ENCODE data around the gene PAX8. TPM values are rescaled to one million over a fixed set of nuclear protein-coding genes. Genes with fewer than 3 reads are reported as not detected.

PAX8 gene
- total and polyA plus RNA-seq, 2 experiments from 2014 or later = 0.21 to 0.32 TPM

DNA sequence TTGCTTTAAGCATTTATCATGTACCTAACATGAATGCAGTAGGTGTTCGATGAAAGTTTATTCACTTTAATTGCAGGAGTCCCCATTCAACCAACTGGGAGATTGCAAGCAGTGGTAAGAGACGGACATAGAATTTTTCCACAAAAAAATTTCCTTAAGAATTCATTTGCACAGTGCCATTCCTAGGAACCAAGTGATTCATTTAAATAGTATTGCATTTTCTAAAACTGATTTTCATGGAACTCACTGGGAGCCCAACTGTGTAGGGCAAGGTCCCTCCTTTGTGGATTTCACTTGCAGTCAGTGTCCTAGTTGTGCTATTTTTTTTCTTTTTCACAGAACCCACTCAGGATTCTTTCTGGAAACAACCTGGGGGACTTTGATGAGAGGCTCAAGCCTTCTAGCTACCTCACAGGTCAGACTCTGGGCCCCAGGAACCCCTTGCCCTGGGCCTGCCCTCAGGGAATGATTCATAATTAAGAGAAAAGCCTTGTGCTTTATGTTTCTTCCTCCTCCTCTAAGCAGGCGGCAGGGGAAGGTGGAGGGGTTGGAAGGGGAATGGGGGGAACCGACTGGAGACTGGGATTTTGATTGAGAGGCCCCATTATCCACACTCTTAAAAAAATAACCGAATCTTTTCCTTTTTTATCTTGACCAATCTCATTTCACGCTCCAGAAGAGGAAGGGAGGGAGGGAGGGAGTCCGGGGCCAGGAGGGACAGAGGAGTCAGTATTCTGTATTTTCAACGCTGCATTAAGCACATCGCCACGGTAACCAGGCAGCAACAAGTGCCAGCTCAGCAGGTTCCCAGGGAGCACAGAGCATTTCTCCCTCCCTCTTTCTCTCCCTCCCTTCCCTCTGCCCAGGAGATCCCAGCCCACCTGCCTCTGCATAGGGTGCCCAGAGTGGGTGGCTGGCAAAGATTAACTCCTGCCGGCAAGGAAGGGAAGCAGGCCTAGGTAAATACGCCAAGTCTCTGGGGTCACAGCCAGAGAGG is 53.2 kb downstream of the PAX8 start:
- H3K27ac ChIP-seq (ENCODE audit: low read depth) = no peak overlapping the region
- TF ChIP-seq POLR2AphosphoS5 (IDR thresholded peaks at IDR 0.05; ENCODE audit: low read depth) = no peak
- no peak for TF ChIP-seq JUNB (IDR thresholded peaks at IDR 0.05; ENCODE audit: unreplicated experiment)
- no peak for TF ChIP-seq EZH2 (IDR thresholded peaks at IDR 0.05; ENCODE audit: low read depth, unreplicated experiment)
- TF ChIP-seq ZNF114 (CRISPR knock-in tag; IDR thresholded peaks at IDR 0.05) = no peak
- TF ChIP-seq CREB1 (CRISPR knock-in tag; IDR thresholded peaks at IDR 0.05; ENCODE audit: low read depth) = no peak
- no peak for TF ChIP-seq STAT1 (IDR thresholded peaks at IDR 0.05; ENCODE audit: unreplicated experiment)
- TF ChIP-seq, protein P1, sequence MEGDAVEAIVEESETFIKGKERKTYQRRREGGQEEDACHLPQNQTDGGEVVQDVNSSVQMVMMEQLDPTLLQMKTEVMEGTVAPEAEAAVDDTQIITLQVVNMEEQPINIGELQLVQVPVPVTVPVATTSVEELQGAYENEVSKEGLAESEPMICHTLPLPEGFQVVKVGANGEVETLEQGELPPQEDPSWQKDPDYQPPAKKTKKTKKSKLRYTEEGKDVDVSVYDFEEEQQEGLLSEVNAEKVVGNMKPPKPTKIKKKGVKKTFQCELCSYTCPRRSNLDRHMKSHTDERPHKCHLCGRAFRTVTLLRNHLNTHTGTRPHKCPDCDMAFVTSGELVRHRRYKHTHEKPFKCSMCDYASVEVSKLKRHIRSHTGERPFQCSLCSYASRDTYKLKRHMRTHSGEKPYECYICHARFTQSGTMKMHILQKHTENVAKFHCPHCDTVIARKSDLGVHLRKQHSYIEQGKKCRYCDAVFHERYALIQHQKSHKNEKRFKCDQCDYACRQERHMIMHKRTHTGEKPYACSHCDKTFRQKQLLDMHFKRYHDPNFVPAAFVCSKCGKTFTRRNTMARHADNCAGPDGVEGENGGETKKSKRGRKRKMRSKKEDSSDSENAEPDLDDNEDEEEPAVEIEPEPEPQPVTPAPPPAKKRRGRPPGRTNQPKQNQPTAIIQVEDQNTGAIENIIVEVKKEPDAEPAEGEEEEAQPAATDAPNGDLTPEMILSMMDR (conservative IDR thresholded peaks at IDR 0.05; ENCODE audit: low read depth in 2 of 2) = no peak
- TF ChIP-seq, protein P2, sequence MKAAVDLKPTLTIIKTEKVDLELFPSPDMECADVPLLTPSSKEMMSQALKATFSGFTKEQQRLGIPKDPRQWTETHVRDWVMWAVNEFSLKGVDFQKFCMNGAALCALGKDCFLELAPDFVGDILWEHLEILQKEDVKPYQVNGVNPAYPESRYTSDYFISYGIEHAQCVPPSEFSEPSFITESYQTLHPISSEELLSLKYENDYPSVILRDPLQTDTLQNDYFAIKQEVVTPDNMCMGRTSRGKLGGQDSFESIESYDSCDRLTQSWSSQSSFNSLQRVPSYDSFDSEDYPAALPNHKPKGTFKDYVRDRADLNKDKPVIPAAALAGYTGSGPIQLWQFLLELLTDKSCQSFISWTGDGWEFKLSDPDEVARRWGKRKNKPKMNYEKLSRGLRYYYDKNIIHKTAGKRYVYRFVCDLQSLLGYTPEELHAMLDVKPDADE (IDR thresholded peaks at IDR 0.05) = no peak
- TF ChIP-seq, protein P3, sequence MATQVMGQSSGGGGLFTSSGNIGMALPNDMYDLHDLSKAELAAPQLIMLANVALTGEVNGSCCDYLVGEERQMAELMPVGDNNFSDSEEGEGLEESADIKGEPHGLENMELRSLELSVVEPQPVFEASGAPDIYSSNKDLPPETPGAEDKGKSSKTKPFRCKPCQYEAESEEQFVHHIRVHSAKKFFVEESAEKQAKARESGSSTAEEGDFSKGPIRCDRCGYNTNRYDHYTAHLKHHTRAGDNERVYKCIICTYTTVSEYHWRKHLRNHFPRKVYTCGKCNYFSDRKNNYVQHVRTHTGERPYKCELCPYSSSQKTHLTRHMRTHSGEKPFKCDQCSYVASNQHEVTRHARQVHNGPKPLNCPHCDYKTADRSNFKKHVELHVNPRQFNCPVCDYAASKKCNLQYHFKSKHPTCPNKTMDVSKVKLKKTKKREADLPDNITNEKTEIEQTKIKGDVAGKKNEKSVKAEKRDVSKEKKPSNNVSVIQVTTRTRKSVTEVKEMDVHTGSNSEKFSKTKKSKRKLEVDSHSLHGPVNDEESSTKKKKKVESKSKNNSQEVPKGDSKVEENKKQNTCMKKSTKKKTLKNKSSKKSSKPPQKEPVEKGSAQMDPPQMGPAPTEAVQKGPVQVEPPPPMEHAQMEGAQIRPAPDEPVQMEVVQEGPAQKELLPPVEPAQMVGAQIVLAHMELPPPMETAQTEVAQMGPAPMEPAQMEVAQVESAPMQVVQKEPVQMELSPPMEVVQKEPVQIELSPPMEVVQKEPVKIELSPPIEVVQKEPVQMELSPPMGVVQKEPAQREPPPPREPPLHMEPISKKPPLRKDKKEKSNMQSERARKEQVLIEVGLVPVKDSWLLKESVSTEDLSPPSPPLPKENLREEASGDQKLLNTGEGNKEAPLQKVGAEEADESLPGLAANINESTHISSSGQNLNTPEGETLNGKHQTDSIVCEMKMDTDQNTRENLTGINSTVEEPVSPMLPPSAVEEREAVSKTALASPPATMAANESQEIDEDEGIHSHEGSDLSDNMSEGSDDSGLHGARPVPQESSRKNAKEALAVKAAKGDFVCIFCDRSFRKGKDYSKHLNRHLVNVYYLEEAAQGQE (IDR thresholded peaks at IDR 0.05; ENCODE audit: unreplicated experiment) = no peak
- TF ChIP-seq ZNF331 (CRISPR knock-in tag; IDR thresholded peaks at IDR 0.05; ENCODE audit: low read depth) = no peak
- no peak for TF ChIP-seq NANOG (IDR thresholded peaks at IDR 0.05; ENCODE audit: borderline replicate concordance)
- TF ChIP-seq, protein P4, sequence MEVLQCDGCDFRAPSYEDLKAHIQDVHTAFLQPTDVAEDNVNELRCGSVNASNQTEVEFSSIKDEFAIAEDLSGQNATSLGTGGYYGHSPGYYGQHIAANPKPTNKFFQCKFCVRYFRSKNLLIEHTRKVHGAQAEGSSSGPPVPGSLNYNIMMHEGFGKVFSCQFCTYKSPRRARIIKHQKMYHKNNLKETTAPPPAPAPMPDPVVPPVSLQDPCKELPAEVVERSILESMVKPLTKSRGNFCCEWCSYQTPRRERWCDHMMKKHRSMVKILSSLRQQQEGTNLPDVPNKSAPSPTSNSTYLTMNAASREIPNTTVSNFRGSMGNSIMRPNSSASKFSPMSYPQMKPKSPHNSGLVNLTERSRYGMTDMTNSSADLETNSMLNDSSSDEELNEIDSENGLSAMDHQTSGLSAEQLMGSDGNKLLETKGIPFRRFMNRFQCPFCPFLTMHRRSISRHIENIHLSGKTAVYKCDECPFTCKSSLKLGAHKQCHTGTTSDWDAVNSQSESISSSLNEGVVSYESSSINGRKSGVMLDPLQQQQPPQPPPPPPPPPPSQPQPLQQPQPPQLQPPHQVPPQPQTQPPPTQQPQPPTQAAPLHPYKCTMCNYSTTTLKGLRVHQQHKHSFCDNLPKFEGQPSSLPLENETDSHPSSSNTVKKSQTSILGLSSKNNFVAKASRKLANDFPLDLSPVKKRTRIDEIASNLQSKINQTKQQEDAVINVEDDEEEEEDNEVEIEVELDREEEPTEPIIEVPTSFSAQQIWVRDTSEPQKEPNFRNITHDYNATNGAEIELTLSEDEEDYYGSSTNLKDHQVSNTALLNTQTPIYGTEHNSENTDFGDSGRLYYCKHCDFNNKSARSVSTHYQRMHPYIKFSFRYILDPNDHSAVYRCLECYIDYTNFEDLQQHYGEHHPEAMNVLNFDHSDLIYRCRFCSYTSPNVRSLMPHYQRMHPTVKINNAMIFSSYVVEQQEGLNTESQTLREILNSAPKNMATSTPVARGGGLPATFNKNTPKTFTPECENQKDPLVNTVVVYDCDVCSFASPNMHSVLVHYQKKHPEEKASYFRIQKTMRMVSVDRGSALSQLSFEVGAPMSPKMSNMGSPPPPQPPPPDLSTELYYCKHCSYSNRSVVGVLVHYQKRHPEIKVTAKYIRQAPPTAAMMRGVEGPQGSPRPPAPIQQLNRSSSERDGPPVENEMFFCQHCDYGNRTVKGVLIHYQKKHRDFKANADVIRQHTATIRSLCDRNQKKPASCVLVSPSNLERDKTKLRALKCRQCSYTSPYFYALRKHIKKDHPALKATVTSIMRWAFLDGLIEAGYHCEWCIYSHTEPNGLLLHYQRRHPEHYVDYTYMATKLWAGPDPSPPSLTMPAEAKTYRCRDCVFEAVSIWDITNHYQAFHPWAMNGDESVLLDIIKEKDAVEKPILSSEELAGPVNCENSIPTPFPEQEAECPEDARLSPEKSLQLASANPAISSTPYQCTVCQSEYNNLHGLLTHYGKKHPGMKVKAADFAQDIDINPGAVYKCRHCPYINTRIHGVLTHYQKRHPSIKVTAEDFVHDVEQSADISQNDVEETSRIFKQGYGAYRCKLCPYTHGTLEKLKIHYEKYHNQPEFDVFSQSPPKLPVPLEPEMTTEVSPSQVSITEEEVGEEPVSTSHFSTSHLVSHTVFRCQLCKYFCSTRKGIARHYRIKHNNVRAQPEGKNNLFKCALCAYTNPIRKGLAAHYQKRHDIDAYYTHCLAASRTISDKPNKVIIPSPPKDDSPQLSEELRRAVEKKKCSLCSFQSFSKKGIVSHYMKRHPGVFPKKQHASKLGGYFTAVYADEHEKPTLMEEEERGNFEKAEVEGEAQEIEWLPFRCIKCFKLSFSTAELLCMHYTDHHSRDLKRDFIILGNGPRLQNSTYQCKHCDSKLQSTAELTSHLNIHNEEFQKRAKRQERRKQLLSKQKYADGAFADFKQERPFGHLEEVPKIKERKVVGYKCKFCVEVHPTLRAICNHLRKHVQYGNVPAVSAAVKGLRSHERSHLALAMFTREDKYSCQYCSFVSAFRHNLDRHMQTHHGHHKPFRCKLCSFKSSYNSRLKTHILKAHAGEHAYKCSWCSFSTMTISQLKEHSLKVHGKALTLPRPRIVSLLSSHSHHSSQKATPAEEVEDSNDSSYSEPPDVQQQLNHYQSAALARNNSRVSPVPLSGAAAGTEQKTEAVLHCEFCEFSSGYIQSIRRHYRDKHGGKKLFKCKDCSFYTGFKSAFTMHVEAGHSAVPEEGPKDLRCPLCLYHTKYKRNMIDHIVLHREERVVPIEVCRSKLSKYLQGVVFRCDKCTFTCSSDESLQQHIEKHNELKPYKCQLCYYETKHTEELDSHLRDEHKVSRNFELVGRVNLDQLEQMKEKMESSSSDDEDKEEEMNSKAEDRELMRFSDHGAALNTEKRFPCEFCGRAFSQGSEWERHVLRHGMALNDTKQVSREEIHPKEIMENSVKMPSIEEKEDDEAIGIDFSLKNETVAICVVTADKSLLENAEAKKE (CRISPR knock-in tag; IDR thresholded peaks at IDR 0.05) = no peak
- H3K36me3 ChIP-seq (ENCODE audit: insufficient read depth) = no peaks in the 10 kb centered on the region
- no peak overlapping the region for H3K27ac Mint-ChIP-seq
- no peaks in the 10 kb centered on the region for H3K27me3 ChIP-seq (ENCODE audit: insufficient read depth)
- H3K4me1 Mint-ChIP-seq = peaks cover 10% of the 10 kb centered on the region; the same call in 2 of the 3 replicates
- H3K9me2 ChIP-seq (ENCODE audit: insufficient read depth) = 0 out of 2 replicates have a peak, but pooled peaks cover 4% of the 10 kb centered on the region
- H3K27me3 Mint-ChIP-seq (ENCODE audit: insufficient read depth, low read depth, poor library complexity) = no peaks in the 10 kb centered on the region
- H3K4me2 ChIP-seq = peak overlapping the region; percentile 62; the same call in 1 of the 2 replicates
- no peaks in the 10 kb centered on the region for H3K9me3 Mint-ChIP-seq
- ATAC-seq (peak; percentile 82), DNase-seq (ENCODE audit: low spot score) (peak; percentile 83)
- H3K79me2 ChIP-seq (replicated peaks; ENCODE audit: insufficient read depth) = no peaks in the 10 kb centered on the region
- H2AFZ ChIP-seq = peak overlapping the region; percentile 93; the same call in 1 of the 2 replicates
- no peaks in the 10 kb centered on the region for H4K20me1 ChIP-seq (replicated peaks; ENCODE audit: insufficient read depth)
- peak overlapping the region; percentile 42; the same call in 2 of the 3 replicates for H3K4me3 Mint-ChIP-seq
- no peaks in the 10 kb centered on the region for H3K36me3 Mint-ChIP-seq (ENCODE audit: low read depth)
- 0 out of 2 replicates have a peak overlapping the region, but pooled peaks have one; percentile 22 for H3K4me3 ChIP-seq
- H3F3A ChIP-seq (replicated peaks; ENCODE audit: low read depth) = no peaks in the 10 kb centered on the region
- peaks cover 8% of the 10 kb centered on the region; the same call in 1 of the 2 replicates for H3K4me1 ChIP-seq (ENCODE audit: insufficient read depth)

All from GM23338 (cell line).